HG03442 (cell line): Measurements from ENCODE around the gene SERPING1.
A peak's percentile ranks its signal among the peaks of the same experiment; 100 is the strongest.
"Not testable (repeated sequence)": the region's sequence is repeated elsewhere in the genome, so short reads cannot be mapped to it uniquely, and the experiment has no call there.

Source experiments
- ATAC-seq: cut with Tn5 transposase; IDR thresholded peaks from one replicate; pipeline ENCODE4 v1.9.1; 2021; ENCODE audit warnings: mild to moderate bottlenecking, moderate library complexity; ENCODE audit not compliant: unreplicated experiment

SERPING1 gene

DNA sequence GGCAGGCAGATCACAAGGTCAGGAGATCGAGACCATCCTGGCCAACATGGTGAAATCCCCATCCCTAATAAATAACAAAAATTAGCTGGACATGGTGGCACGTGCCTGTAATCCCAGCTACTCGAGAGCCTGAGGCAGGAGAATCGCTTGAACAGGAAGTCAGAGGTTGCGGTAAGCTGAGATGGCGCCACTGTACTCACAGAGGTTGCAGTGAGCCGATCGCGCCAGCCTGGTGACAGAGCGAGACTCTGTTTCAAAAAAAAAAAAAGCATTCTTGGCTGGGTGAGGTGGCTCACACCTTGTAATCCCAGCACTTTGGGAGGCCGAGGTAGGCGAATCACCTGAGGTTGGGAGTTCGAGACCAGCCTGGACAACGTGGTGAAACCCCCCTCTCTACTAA, 54.7 kb downstream of the SERPING1 start:
- ATAC-seq: not testable (repeated sequence)

GRCh38 chr11:57652662-57653061, 55.2 kb downstream of the SERPING1 start:
- no peak for ATAC-seq

- ATAC-seq: no peak
Observed at GRCh38 chr11:57653163-57653562, 55.7 kb downstream of the SERPING1 start.

DNA sequence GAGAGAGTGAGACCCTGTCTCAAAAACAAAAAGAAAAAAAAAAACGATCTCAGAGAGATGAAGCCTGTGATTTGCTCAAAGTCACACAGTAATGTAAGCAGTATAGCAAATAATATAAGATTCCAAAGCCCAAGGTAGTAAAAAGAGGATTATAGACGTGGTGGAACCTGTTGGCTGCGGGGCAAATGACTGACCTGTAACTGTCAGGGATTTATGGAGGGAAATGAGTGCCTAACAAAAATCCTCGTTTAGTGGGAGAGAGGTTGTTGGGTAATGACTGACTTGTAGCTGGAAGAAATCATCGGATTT, 59.4 kb downstream of the SERPING1 start:
- no peak for ATAC-seq

GRCh38 chr11:57657194-57658022, 59.9 kb downstream of the SERPING1 start, which contains the start of gene CLP1:
Gene CLP1 (plus strand): TSS chr11:57657762. CDS start chr11:57659477, 1,715 bp downstream.
- ATAC-seq: peak; percentile 99

DNA sequence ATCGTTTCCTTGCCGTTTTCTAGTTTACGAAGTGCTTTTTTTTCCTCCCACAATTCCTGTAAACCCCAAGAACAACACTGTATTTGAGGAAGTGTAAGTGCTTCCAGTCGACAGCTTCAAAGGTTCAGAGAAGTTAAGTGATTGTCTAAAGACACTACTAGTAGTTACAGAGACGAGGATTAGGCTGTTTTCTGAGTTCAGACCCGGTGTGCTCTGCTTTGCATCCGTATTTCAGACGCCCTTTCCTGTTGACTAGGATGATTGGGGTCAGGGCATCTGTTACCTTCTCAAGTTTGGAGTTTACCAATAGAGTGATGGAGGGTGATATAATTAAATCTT, 60.5 kb downstream of the SERPING1 start:
- ATAC-seq: no peak

DNA sequence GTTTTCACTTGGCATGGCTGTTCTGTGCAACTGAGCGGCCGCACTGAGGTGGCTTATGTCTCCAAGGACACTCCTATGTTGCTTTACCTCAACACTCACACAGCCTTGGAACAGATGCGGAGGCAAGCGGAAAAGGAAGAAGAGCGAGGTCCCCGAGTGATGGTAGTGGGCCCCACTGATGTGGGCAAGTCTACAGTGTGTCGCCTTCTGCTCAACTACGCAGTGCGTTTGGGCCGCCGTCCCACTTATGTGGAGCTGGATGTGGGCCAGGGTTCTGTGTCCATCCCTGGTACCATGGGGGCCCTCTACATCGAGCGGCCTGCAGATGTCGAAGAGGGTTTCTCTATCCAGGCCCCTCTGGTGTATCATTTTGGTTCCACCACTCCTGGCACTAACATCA, 62.2 kb downstream of the SERPING1 start:
- no peak for ATAC-seq

DNA sequence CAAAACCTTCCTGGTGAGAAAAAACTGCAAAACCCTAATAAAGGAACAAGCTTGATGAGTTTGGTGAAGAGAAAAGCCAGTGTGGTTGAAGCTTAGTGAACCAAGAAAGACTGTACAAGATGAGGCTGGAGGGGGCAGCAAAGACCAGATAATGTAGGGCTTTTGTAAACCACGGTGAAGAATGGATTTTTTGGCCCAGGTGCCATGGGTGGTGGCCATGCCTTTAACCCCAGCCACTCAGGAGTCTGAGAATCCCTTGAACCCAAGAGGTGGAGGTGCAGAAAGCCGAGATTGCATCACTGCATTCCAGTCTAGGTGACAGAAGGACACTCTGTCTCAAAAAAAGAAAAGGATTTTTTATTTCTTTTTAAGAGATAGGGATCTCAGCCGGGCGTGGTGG, 65.4 kb downstream of the SERPING1 start:
- ATAC-seq: no peak

DNA sequence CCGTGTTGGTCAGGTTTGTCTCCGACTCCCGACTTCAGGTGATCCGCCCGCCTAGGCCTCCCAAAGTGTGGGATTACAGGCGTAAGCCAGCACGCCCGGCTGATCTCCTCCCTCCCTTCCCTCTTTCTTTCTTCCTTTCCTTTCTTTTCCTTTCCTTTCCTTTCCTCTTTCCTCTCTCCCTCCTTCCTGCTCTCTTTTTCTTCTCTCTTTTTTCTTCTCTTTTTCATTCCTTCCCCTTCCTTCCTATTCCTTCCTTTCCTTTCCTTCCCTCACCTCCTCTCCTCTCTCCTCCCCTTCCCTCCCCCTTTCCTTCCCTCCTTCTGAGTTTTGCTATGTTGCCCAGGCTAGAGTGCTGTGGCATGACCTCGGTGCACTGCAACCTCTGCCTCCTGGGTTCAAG, 66.5 kb downstream of the SERPING1 start:
- no peak for ATAC-seq
